ENCODE data around the gene RPS6KA5.
"Not testable (repeated sequence)": the region's sequence is repeated elsewhere in the genome, so short reads cannot be mapped to it uniquely, and the experiment has no call there.

RPS6KA5 gene

GRCh38 chr14:91029456-91030217 is 30.8 kb downstream of the RPS6KA5 start:
- in situ Hi-C loops (cut with MboI; ENCODE audit: low sequenced_read_pairs), result no loop called here

- in situ Hi-C loops (cut with MboI; ENCODE audit: low sequenced_read_pairs), result no loop called here
Measured at GRCh38 chr14:91027561-91027960, 32.9 kb downstream of the RPS6KA5 start.

- in situ Hi-C loops (cut with MboI; ENCODE audit: low sequenced_read_pairs), result not testable (repeated sequence)
Measured at GRCh38 chr14:91022622-91023028, 37.8 kb downstream of the RPS6KA5 start.

- in situ Hi-C loops (cut with MboI; ENCODE audit: low sequenced_read_pairs), result no loop called here
Measured at GRCh38 chr14:91021991-91022621, 38.3 kb downstream of the RPS6KA5 start.

GRCh38 chr14:91021115-91021514 is 39.3 kb downstream of the RPS6KA5 start:
- in situ Hi-C loops (cut with MboI; ENCODE audit: low sequenced_read_pairs), result no loop called here

- in situ Hi-C loops (cut with MboI; ENCODE audit: low sequenced_read_pairs), result no loop called here
Measured at GRCh38 chr14:91019673-91020072, 40.8 kb downstream of the RPS6KA5 start.

- in situ Hi-C loops (cut with MboI; ENCODE audit: low sequenced_read_pairs), result no loop called here
Measured at GRCh38 chr14:91018481-91018880, 42.0 kb downstream of the RPS6KA5 start.

GRCh38 chr14:91016800-91017410 is 43.5 kb downstream of the RPS6KA5 start:
- in situ Hi-C loops (cut with MboI; ENCODE audit: low sequenced_read_pairs), result no loop called here

- in situ Hi-C loops (cut with MboI; ENCODE audit: low sequenced_read_pairs), result no loop called here
Measured at GRCh38 chr14:91015435-91015834, 45.0 kb downstream of the RPS6KA5 start.

GRCh38 chr14:91012045-91012444 is 48.4 kb downstream of the RPS6KA5 start:
- in situ Hi-C loops (cut with MboI; ENCODE audit: low sequenced_read_pairs), result no loop called here

GRCh38 chr14:91010153-91010533 is 50.3 kb downstream of the RPS6KA5 start:
- in situ Hi-C loops (cut with MboI; ENCODE audit: low sequenced_read_pairs), result no loop called here

GRCh38 chr14:91009501-91010152 is 50.8 kb downstream of the RPS6KA5 start:
- in situ Hi-C loops (cut with MboI; ENCODE audit: low sequenced_read_pairs), result no loop called here

GRCh38 chr14:91008759-91009409 is 51.6 kb downstream of the RPS6KA5 start:
- in situ Hi-C loops (cut with MboI; ENCODE audit: low sequenced_read_pairs), result no loop called here

- in situ Hi-C loops (cut with MboI; ENCODE audit: low sequenced_read_pairs), result no loop called here
Measured at GRCh38 chr14:91005716-91006115, 54.7 kb downstream of the RPS6KA5 start.

GRCh38 chr14:91004987-91005386 is 55.5 kb downstream of the RPS6KA5 start:
- in situ Hi-C loops (cut with MboI; ENCODE audit: low sequenced_read_pairs), result no loop called here

GRCh38 chr14:90999299-90999698 is 61.1 kb downstream of the RPS6KA5 start:
- in situ Hi-C loops (cut with MboI; ENCODE audit: low sequenced_read_pairs), result no loop called here

GRCh38 chr14:90996967-90997366 is 63.5 kb downstream of the RPS6KA5 start:
- in situ Hi-C loops (cut with MboI; ENCODE audit: low sequenced_read_pairs), result no loop called here

GRCh38 chr14:90995785-90996184 is 64.7 kb downstream of the RPS6KA5 start:
- in situ Hi-C loops (cut with MboI; ENCODE audit: low sequenced_read_pairs), result no loop called here

GRCh38 chr14:90993792-90994191 is 66.6 kb downstream of the RPS6KA5 start:
- in situ Hi-C loops (cut with MboI; ENCODE audit: low sequenced_read_pairs), result no loop called here

- in situ Hi-C loops (cut with MboI; ENCODE audit: low sequenced_read_pairs), result no loop called here
Measured at GRCh38 chr14:90991690-90992443, 68.6 kb downstream of the RPS6KA5 start.
